ENCODE measurements around the gene ITGA4.

The ITGA4 gene

DNA sequence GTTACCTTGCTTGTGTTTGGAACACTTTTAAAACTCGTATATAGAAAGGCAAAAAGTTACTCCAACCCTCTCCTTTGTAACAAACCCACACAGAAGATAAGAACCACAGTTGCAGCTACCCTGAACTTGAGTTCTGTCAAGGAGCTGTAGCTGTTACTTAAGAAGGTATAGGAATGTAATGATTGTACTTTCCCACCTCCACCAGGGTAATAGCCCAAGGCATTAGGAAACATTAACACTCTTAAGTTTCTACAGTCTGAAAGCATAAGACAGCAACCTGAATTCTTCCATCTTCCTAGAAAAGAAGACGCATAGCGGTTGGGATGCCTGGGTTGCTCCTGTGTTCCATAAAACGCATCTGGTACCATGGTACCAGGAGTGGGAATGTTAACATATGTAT is 43.0 kb downstream of the ITGA4 start:
- H3K36me3 Mint-ChIP-seq, result peaks cover 19 to 21% of the 10 kb centered on the region in 2 donors
- H3K27ac Mint-ChIP-seq, result no peak overlapping the region
- H3K4me3 Mint-ChIP-seq, result no peak overlapping the region
- H3K9me3 Mint-ChIP-seq, result no peaks in the 10 kb centered on the region
- no peaks in the 10 kb centered on the region for H3K4me1 Mint-ChIP-seq
- DNase-seq (no peak), ATAC-seq (replicated peaks) (no peak)
- H3K27me3 Mint-ChIP-seq, result no peaks in the 10 kb centered on the region

DNA sequence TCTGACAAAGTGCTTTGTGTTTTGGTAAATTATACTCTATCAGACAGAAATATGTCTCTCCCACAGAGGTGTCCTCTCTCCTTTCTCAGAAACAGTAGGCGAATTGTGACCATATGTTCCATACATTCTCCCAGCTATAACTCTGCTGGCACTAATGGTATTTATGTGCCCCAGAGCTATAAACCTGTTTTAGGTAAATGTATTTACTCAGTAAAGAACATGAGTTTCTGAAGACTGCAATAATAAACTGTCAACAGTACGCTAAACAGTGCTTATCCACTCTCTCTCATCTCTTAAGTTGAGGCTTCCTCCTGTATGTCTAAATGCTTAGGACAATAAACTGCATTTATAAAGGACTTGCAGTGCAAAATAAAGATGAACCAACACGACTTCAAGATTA is 58.5 kb downstream of the ITGA4 start:
- no peak overlapping the region for H3K27ac Mint-ChIP-seq
- DNase-seq (no peak), ATAC-seq (replicated peaks) (no peak)
- H3K4me3 Mint-ChIP-seq, result no peak overlapping the region
- H3K36me3 Mint-ChIP-seq, result peaks cover 25 to 43% of the 10 kb centered on the region in 2 donors
- H3K9me3 Mint-ChIP-seq, result no peaks in the 10 kb centered on the region
- peaks cover 0 to 21% of the 10 kb centered on the region in 2 donors for H3K4me1 Mint-ChIP-seq
- H3K27me3 Mint-ChIP-seq, result no peaks in the 10 kb centered on the region

DNA sequence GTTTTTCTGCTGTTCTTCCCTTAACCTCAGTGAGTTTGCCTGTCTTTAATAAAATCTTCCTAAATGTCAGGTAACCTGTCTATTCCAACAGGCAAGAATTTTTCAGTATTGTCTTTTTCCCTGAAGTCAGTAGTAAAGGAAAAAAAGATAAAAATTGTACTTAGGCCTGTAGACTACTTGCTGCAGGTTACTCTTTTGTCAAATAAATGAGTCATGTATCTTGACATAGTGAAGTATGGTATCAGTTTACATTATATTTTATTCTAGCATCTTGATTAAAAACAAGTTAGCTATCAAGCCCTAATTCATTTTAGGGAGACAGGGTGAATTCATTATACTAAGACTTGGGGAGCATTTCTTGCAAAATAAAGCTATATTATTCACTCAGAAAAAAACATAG is 59.8 kb downstream of the ITGA4 start:
- DNase-seq, result no peak
- peaks cover 0 to 21% of the 10 kb centered on the region in 2 donors for H3K4me1 Mint-ChIP-seq
- H3K9me3 Mint-ChIP-seq, result no peaks in the 10 kb centered on the region
- H3K27ac Mint-ChIP-seq, result no peak overlapping the region
- ATAC-seq (replicated peaks), result no peak
- H3K27me3 Mint-ChIP-seq, result no peaks in the 10 kb centered on the region
- peaks cover 23 to 41% of the 10 kb centered on the region in 2 donors for H3K36me3 Mint-ChIP-seq
- no peak overlapping the region for H3K4me3 Mint-ChIP-seq

DNA sequence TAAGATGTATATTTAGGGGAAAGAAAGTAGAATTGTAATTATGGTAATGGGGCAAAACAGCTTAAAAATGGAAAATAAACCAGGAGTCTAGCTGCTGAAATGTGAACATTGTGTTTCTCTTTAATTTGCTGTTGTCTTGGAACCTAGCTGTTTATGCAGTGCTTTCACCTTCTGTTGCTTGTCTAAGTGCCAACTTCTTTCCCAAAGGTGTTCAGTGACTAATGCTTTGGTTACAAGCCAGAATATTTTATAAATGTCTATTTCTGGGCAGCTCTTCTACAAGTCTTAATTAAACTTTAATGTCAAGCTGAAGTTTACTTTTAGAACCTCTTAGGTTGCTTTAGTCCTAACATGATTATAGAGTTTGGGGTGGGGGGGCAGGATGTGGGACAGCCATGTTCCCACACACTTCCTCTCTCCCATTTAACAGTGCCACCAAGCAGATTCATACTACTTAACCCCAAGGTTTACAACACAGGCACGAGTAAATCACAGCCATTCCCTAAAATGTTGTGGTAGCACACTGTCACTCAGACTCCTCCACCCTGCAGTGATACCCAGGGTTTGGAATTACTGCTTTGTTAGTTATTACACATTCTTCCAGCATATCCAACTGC is 60.6 kb downstream of the ITGA4 start:
- ATAC-seq (replicated peaks), result no peak

DNA sequence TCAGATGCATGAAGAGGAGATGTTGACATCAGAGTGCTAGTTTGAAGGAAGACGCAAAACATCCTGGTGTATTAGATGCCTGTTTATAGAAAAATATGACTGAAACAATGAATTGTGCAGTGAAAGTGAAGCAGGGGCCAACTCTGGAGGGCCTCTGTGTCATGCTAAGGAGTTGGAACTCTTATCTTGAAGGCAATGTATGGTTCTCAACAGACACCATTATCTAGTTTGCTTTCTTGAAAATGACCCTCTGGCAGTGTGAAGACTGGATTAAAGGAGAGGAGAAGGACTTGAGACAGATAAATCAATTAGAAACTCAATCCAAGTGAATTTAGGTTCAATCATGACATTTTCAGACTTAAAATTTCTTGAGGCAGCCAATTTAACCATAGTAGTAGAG is 63.1 kb downstream of the ITGA4 start:
- Mint-ChIP-seq H3K27me3 (no peaks in the 10 kb centered on the region), H3K27ac (peak overlapping the region; percentile 74), H3K36me3 (peaks cover 16 to 26% of the 10 kb centered on the region in 2 donors), H3K9me3 (no peaks in the 10 kb centered on the region), H3K4me3 (no peak overlapping the region), H3K4me1 (peaks cover 0 to 11% of the 10 kb centered on the region in 2 donors)
- no peak for DNase-seq
- no peak for ATAC-seq (replicated peaks)

More for the DNA sequence above, 60.6 kb downstream of the ITGA4 start:
- H3K4me1 Mint-ChIP-seq, result peaks cover 0 to 18% of the 10 kb centered on the region in 2 donors
- peak overlapping the region; percentile 33 for H3K27ac Mint-ChIP-seq
- DNase-seq, result no peak
- H3K27me3 Mint-ChIP-seq, result no peaks in the 10 kb centered on the region
- H3K4me3 Mint-ChIP-seq, result no peak overlapping the region
- H3K36me3 Mint-ChIP-seq, result peaks cover 18 to 36% of the 10 kb centered on the region in 2 donors
- no peaks in the 10 kb centered on the region for H3K9me3 Mint-ChIP-seq

DNA sequence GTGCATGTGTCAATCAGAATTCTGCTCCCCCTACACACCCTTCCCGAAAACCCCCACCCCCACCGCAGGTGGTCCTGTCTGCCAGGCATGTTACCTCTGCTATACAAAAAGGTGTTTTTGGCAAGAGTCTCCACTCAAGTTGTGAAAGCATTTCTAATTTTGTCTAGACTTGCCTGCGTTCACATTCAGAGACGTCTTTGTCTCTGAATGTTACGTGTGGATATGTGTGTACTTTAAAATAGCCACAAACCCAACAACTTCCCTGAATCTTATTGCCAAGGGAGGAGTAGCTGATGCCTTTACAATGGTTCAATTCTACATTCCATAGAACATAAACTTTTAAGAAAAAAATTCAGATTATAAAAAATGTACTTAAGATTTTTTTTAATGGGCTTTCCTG is 66.6 kb downstream of the ITGA4 start:
- Mint-ChIP-seq H3K27ac (no peak overlapping the region), H3K4me3 (no peak overlapping the region), H3K4me1 (no peaks in the 10 kb centered on the region), H3K27me3 (no peaks in the 10 kb centered on the region), H3K9me3 (no peaks in the 10 kb centered on the region), H3K36me3 (peaks cover 24 to 40% of the 10 kb centered on the region in 2 donors)
- ATAC-seq (replicated peaks) (no peak), DNase-seq (no peak)

DNA sequence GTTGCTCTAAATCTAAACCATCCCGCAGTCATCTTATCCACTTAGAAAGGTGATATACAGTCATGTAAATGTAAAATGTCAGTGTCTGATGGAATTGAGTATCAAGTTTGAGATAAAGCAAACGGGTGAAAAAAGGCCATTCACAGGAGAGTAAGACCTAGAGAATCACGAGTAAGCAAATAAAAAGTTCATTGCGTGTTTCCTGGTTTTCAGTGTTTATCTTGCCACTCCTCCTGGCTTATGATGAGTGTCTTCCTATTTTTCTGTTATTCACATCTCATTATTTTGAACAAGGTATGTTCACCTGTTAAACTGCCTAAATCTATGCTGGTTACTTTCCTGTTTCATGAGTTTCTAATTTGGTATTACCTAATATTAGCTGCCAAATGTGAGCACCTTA is 68.8 kb downstream of the ITGA4 start:
- DNase-seq (no peak), ATAC-seq (replicated peaks) (no peak)
- Mint-ChIP-seq H3K27ac (no peak overlapping the region), H3K4me3 (no peak overlapping the region), H3K36me3 (peaks cover 17 to 31% of the 10 kb centered on the region in 2 donors), H3K9me3 (no peaks in the 10 kb centered on the region), H3K4me1 (no peaks in the 10 kb centered on the region), H3K27me3 (no peaks in the 10 kb centered on the region)

DNA sequence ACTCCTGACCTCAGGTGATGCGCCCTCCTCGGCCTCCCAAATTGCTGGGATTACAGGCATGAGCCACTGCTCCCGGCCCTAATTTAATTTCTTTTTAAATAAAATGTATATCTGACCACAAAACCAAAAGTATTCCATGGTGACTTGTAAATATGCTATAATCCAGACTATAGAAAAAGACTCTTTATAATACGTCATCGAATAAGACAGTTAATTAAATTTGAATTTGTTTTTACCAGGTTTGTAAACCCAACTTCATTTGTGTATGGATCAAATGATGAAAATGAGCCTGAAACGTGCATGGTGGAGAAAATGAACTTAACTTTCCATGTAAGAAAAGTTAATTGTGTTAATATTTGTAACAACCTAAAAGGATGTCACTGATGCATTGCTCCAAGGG is 69.9 kb downstream of the ITGA4 start:
- ATAC-seq (replicated peaks) (no peak), DNase-seq (no peak)
- H3K4me3 Mint-ChIP-seq, result no peak overlapping the region
- H3K9me3 Mint-ChIP-seq, result no peaks in the 10 kb centered on the region
- no peaks in the 10 kb centered on the region for H3K4me1 Mint-ChIP-seq
- no peak overlapping the region for H3K27ac Mint-ChIP-seq
- peaks cover 20 to 27% of the 10 kb centered on the region in 2 donors for H3K36me3 Mint-ChIP-seq
- H3K27me3 Mint-ChIP-seq, result no peaks in the 10 kb centered on the region

DNA sequence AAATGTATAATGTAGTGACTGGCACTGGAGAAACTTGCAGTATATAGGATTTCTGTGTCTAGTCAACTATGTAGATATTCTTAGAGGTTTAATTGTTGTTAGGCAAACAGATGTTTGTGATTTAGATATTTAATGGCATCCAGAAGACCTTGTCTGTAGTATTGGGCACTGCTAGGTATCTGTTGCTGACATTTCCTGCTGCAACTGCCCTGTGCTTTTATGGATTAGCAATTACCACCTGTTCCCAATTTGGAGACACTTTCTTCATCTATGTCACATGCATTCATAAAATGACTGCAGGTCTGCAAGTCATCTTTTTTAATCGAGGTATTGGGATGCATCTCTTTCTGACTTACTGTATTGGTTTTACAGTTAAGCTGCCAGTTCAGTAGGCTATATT is 71.3 kb downstream of the ITGA4 start:
- ATAC-seq (replicated peaks) (no peak), DNase-seq (no peak)
- Mint-ChIP-seq H3K36me3 (peaks cover 29 to 34% of the 10 kb centered on the region in 2 donors), H3K27ac (no peak overlapping the region), H3K4me1 (no peaks in the 10 kb centered on the region), H3K9me3 (no peaks in the 10 kb centered on the region), H3K27me3 (no peaks in the 10 kb centered on the region), H3K4me3 (no peak overlapping the region)

DNA sequence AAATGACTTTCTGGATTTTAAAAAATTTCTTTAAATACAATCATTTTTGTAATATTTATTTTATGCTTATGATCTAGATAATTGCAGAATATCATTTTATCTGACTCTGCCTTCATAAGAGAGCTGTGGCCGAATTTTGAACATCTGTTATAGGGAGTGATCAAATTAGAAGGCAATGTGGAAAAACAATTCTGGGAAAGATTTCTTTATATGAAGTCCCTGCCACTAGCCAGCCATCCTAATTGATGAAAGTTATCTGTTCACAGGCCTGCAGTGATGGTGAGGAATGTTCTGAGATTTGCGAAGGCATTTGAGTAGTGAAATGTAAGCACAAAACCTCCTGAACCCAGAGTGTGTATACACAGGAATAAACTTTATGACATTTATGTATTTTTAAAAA is 79.5 kb downstream of the ITGA4 start:
- Mint-ChIP-seq H3K4me1 (no peaks in the 10 kb centered on the region), H3K9me3 (no peaks in the 10 kb centered on the region), H3K36me3 (peaks cover 35 to 52% of the 10 kb centered on the region in 2 donors), H3K27me3 (no peaks in the 10 kb centered on the region), H3K4me3 (no peak overlapping the region), H3K27ac (no peak overlapping the region)
- no peak for ATAC-seq (replicated peaks)
- DNase-seq, result no peak

DNA sequence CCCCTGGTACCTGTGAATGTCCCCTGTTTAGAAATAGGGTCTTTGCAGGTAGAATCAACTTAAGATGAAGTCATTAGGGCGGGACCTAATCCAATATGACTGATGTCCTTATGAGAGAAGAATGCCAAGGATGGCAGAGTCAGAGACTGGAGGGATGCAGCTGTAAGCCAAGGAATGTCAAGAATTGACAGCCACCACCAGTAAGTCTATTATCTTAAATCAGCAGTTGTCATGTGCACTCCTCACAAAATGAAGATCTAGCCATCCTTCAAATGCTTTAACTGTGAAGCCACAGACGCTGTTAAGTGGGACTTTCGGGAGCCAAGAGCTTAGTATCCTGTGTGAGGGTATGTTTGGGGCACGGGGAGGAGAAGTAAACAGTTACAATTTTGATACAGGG is 83.2 kb downstream of the ITGA4 start:
- Mint-ChIP-seq H3K36me3 (peaks cover 19 to 28% of the 10 kb centered on the region in 2 donors), H3K4me3 (no peak overlapping the region), H3K27me3 (no peaks in the 10 kb centered on the region), H3K9me3 (no peaks in the 10 kb centered on the region), H3K4me1 (no peaks in the 10 kb centered on the region), H3K27ac (no peak overlapping the region)
- ATAC-seq (replicated peaks) (no peak), DNase-seq (no peak)

DNA sequence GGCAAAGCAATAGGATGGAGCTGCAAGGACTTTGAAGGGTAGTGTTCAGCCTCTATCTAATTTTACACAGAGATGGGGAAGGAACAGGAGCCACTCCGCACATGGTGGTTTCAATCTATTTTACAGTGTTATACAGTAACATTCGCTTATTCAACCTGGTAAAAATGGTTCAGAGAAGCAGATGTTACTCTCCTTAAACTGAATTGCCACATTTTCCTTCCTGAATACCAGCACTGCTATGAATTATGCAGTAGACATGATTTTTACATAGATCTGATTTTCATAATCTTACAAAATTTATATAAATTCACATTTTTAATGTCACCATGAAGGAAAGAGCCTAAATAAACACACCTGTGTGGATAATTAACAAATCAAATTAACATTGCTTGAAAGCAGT is 85.0 kb downstream of the ITGA4 start:
- no peak overlapping the region for H3K4me3 Mint-ChIP-seq
- no peak overlapping the region for H3K27ac Mint-ChIP-seq
- H3K4me1 Mint-ChIP-seq, result no peaks in the 10 kb centered on the region
- ATAC-seq (replicated peaks), result no peak
- no peak for DNase-seq
- peaks cover 21 to 28% of the 10 kb centered on the region in 2 donors for H3K36me3 Mint-ChIP-seq
- no peaks in the 10 kb centered on the region for H3K27me3 Mint-ChIP-seq
- no peaks in the 10 kb centered on the region for H3K9me3 Mint-ChIP-seq

DNA sequence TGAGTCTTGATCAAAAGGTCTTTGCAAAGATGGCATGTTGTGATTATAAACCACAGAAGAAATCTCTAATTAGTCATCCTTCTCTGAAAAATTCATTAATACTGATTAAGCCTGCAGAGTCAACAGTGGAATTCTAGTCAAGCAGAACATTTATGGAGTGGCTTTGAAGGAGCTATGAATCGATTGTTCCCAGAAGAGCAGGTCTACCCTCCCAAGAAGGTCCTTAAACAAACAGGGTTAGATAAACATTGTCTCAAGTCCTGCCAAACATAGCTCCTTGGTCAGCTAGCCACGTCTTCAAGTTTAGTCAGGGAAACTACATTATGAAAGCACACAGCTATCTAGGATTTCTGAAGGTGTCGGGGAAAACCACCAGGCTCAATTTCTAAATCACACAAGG is 88.9 kb downstream of the ITGA4 start:
- Mint-ChIP-seq H3K36me3 (peaks cover 11% of the 10 kb centered on the region in 2 donors), H3K27ac (no peak overlapping the region), H3K9me3 (no peaks in the 10 kb centered on the region), H3K4me3 (no peak overlapping the region), H3K4me1 (no peaks in the 10 kb centered on the region), H3K27me3 (no peaks in the 10 kb centered on the region)
- no peak for ATAC-seq (replicated peaks)
- DNase-seq, result no peak

DNA sequence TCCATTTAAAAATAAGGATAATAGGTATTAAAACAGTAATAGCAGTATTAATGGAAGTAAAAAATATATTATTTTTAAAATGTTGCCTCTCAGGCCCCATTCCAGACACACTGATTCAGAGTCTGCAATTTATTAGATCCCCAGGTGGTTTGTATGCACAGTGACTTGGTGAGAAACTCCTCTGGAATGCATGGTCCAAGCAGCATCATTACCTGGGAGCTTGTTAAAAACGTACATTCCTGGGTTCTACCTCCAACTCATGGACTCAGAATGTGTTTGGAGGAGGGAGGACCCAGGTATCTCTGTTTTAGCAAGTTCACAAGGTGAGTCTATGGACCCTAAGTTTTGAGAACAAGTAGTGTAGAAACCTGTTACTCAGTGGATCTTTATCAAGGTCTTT is 95.6 kb downstream of the ITGA4 start:
- DNase-seq (no peak), ATAC-seq (replicated peaks) (no peak)
- Mint-ChIP-seq H3K27ac (no peak overlapping the region), H3K36me3 (peaks cover 4 to 9% of the 10 kb centered on the region in 2 donors), H3K27me3 (no peaks in the 10 kb centered on the region), H3K4me1 (peaks cover 0 to 4% of the 10 kb centered on the region in 2 donors), H3K9me3 (no peaks in the 10 kb centered on the region), H3K4me3 (no peak overlapping the region)

DNA sequence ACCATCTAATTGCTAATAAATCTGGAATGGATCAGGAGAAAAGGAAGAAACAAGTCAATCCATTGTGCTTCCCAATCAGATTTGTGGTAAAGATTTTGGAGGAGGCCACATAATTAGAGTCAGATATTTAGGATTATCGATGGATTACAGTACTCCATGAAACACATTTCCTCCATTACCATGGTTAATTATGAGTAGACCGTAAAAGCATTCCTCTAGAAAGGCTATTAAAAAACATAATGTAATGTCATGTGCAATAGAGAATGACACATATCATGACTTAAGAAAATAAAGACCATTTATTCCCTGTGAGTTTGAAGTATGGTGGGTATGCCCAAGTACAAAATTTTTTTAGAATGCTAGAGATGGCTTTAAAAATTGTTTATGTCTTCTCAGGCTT is 96.1 kb downstream of the ITGA4 start:
- no peak for DNase-seq
- Mint-ChIP-seq H3K4me3 (no peak overlapping the region), H3K27ac (no peak overlapping the region), H3K27me3 (no peaks in the 10 kb centered on the region), H3K9me3 (no peaks in the 10 kb centered on the region), H3K36me3 (peaks cover 2 to 5% of the 10 kb centered on the region in 2 donors), H3K4me1 (peaks cover 0 to 4% of the 10 kb centered on the region in 2 donors)
- no peak for ATAC-seq (replicated peaks)

Measured in stimulated activated naive B cell treated with anti-CD40 and anti-IgM and Interleukin-4, amounts not matched to agents 10 μg/mL and 1 μg/mL and 100 μg/mL, for 72 hours (primary cell).